Endometrium (tissue), 2 donors: Measurements from ENCODE around the gene CFAP20.
A peak's percentile ranks its signal among the peaks of the same experiment; 100 is the strongest.

Experiments used
- FAIRE-seq: peaks from 2 replicates; lab custom pipeline; 2012; peaks lifted over from hg19 to GRCh38; lab: Jason Lieb, UNC
- donor health status: control.
- donor health status: control.

CFAP20 gene

DNA sequence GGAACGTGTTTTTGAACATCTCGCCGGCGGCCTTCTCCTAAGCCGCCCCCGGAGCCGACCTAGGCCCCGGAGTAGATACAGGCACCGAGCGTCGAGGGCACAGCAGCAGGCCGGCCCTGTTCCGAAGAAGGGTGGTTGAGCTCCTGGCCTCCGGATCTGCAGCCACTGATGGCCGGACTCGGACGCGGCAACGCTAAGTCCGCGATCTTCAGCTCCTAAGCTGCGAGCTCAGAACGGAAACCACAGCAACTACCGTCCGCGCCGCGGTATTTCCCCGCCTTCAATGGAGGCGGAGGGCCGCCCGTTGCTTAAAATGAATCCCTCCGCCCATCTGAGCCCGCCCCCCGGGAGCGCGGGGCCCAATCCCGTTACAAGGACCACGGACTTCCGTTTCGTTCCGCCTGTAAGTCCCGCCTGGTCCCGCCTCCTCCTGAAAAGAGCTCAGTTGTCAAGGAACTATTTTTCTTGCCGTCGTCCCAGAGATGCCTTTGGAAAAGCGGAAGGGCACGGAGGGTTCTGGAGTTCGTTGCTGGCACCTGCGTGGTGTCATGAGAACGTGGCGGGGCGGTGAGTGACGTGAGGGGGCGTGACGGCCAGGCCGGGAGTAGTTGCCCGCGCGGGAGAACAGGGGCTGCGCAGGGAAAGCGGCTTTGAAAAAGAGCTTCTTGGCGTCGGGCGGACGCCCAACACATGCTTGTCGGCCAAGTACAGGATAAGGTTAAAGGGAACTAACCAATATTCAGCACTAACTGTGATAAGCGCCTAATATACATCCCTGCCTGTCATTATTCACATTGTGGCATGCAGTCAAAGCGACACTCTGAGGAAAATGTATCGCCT, at the start of gene CFAP20:
TSS of gene CFAP20 (minus strand) at position 285 of the 840 bp plus-strand sequence. CDS start at position 19, 266 bp downstream.
- FAIRE-seq, result peak; percentile 98

DNA sequence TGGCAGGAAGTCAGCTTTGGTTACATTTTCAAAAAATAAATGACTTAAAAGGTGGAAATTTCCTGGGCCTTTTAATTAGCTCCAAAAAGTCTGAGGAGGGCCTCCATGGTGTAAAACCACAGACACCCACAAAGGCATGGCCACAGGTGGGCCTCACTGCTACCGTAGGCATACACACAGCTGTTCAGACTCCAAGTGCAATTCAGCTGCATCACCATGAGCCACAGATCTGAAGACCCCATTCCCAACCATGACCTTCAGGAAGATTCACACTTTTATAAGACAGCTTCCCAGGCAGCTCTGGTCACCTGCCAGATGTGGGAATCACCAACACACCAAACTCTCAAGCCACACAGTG, 48.2 kb upstream of the CFAP20 start:
- FAIRE-seq, result no peak

DNA sequence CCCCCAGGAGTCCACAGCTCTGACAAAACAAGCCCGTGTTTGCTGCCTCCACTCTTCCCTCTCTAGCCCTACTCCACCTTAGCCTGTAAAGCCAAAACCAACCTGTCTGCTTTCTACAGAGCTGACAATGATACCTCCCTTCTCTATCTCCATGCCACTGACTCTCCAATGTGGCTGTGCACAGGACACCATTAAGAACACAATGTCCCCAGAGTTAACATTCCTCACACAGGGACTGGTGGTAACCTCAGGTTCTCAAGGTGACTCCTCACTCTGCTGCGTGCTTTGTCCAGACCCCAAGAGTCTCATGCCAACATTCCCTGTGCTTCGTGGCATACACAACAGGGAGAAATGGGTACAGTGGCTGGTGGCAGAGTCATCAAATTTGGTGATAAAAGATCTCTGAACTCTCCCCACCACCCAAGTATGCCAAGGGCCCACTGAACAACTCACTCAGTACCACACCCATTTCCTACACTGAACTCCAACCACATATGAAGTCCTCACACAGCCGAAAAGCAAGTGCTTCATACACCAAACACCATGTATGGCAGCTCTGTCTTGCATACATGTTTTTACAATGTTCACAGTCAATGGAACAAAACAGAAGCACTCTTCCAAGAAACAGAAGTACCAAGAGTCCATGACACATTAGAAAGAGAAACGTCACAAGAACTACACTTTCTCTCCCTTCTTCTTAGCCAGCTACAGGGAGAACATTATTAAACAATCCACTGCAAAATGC, 47.6 kb upstream of the CFAP20 start:
- no peak for FAIRE-seq

DNA sequence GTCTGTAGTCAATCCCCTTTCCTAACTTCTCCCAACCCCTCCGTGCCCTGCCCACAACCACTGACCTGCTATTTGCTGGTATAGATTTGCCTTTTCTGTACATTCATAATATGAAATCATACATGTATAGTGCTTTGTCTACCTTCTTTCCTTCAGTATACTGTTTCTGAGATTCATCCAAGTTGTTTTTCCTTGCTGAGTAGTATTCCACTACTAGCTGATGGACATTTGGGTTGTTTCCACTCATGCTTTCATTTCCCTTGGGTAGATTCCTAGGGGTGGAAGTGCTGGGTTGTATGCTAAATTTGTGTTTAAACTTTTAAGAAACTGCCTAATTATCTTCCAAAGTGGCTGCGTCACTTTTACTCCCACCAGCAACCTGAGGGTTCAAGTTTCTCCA, 41.0 kb upstream of the CFAP20 start:
- no peak for FAIRE-seq

DNA sequence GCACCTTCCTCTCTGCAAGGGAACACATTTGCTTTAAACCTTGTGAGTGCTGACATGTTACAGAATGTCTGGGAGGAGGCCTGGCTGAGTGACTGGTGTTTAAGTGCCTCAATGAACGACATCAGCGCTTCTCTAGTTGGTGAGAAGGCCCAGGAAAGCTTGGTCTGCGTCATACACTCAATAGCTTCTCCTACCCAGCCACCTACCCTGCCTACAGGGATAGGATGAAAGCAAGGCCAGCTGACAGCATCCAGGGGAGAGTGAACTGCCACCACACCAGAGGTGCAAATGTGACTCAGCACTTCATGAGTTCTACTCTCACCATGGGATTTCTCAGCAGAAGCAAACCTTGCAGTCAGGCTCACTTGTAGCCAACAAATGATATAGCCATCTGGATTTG, 31.7 kb upstream of the CFAP20 start:
- no peak for FAIRE-seq

DNA sequence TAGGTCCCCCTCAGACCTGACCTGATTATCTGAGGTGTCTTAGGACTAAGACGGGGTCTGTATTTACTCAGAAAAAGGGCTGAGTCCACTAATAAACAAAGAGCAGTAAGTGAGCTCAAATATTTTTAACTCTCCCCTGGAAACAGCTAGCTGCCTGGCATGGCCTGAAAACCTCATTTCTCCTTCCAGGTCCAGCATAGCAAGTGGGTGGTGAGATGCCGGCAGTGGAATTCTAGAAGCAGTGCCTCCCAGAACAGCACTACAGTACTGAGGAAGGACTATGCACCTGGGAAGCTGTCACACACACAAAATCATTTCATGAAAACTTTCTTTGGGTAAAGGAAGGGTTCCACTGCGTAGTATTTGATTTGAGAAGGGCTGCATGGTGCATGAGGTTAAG, 29.5 kb upstream of the CFAP20 start:
- no peak for FAIRE-seq

DNA sequence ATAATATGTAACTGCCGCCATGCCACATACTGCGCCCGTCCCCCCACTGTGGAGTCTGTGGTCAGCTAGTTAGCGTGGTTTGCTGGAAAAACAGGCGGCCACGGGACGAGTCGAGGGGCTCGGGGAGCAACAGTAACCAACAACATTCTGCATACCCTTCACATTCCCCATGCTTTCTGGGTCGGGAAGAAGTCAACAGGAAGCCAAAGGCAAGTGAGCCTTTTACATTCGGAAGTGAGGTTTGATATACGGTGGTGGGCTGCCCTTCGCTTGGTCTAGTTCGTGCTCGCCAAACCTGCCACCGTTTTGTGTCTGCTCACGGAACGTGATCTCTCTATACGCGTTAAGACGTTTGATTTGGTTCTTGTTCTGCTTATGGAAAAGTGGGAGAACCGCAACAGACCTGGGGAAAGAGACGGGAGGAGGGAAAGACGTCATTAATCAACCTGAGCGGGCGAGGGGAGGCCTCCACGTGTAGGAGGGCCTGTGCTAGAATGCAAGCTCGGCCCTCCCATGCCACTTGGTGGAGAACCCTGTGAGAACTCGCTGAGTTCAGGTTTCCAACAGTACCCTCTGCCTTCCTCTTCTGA, 28.9 kb upstream of the CFAP20 start:
- no peak for FAIRE-seq

DNA sequence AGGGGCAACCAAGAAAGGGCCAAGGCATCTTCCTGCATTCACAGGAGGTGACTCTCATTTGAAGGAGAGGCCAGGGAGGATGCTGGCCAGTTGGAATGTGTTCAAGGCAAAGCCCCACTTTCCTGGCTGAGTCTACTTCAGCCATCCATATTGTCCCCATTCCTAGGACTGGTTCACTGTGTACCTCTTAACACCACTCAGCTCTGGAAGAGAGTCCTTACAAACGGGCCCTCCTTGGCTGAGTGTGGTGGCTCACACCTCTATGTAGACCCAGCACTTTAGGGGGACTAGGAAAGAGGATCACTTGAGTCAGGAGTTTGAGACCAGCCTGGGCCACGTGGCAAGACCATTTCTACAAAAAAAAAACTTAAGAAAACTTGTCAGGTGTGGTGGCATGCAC, 28.1 kb upstream of the CFAP20 start:
- FAIRE-seq, result no peak

DNA sequence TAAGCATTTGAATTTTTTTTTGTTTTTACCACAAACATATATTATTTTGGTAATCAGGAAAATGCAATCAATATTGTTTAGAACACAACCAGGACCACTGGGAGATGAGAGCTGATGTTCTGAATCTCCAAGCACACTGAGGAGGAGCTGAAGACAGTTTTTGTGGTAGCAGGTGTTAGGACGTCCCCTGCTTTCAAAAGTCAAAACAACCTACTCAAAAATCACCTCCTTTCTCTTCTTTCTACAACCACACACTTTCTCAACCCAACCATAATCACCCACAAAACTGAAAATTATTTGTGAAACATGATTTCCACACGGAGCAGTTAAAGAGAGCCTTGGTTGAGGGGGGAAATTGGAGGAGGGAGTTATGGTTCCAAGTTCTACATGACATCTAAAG, 26.7 kb upstream of the CFAP20 start:
- no peak for FAIRE-seq

DNA sequence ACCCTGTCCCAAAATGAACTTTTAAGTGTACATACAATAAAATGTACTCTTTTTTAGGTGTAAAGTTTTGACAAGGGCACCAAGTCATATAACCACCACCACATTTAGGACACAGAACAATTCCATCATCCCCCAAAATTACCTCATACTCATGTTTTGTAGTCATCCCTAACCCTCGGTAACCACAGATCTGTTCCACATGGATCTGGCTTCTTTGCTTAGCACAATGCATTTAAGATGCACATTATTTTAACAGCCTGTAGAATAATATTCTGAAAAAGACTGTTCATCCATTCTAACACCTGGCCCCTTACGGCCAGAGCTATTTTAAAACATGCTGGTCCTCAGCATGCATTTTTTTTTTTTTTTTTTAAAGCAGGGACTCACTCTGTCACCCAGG, 25.2 kb upstream of the CFAP20 start:
- no peak for FAIRE-seq

DNA sequence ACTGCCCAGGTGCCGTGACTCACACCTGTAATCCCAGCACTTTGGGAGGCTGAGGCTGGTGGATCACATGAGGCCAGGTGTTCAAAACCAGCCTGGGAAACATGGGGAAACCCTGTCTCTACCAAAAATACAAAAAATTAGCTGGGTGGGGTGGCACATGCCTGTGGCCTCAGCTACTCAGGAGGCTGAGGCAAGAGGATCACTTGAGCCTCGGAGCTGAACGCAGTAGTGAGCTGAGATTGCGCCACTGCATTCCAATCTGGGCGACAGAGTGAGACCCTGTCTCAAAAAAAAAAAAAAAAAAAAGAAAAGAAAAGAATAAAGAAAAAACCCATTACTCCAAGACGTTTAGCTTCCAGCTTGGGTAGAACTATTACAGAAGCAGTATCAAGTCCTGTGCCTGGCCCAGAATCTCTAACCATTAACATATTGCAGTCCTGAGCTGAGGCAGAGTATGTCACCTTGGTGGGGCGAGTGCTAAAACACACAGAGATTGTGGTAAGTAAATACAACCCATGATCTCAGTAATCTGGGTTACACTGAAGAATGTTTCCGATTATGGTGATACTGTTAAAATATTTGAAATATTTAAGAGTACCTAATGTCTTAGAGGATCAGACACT, 23.2 kb upstream of the CFAP20 start:
- no peak for FAIRE-seq

DNA sequence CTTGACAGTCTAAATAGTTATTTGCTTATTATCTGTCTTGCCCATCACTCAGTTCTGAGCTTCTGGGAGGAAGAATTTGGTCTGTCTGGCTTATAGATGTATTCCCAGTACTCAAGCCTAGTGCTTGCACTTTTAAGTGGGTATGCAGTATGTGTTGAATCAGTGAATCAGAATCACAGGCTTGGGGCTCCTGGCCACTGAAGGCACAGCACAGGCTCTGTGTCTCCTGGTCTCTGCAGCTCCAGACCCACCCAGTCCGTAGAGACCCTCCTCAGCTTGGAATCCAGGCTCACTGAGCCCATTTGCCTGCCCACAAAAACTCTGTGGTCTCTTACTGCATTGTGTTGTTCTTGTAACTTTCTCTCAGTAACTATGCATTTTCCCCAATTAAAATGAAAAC, 19.3 kb upstream of the CFAP20 start:
- FAIRE-seq, result no peak

DNA sequence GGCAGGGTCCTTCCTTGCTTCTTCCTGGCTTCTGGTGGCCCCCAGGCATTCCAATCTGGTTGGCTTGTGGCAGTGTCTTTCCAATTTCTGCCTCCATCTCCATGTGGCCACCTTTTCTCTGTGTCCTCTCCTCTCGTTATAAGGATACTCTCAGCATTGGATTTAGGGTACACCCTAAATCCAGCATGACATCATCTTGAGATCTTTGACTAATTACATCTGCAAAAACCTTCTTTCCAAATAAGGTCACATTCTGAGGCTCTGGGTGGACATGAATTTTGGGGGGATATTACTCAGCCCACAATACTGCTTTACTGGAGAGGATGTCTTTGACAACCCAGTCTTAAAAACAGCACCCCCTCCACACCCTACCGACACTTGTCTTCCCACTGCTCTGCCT, 18.9 kb upstream of the CFAP20 start:
- FAIRE-seq, result no peak

DNA sequence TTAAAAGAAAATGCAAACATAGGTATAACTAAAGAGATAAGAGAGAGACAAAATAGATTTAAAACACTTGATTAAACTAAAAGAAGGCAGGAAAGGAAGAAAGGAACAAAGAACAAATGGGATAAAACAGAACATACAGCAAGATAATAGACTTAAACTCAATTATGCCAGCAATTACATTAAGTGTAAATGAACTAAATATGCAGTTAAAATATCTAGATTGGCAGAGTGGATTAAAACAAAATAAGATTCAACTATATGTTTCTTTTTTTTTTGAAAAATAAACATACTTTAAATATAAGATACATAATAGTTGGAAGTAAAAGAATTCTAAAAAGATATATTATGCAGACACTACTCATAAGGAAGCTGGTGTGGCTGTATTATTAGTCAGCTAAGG, 9.7 kb upstream of the CFAP20 start:
- no peak for FAIRE-seq

DNA sequence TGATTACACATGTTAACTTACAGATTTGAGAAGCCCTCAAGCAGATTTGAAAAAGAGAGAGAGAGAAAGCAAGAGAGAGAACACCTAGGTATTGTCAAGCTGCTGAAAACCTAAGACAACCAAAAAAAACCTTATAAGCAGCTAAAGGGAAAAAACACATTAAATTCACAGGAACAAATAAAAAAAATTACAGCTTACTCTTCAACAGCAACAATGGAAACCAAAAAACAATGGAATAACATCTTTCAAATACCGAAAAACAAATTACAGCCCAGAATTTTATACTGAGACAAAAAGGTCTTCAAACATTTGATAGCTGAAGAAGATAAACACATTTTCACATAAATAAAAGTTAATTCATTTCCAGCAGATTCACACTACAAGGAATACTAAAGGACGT, 8.4 kb upstream of the CFAP20 start:
- no peak for FAIRE-seq

DNA sequence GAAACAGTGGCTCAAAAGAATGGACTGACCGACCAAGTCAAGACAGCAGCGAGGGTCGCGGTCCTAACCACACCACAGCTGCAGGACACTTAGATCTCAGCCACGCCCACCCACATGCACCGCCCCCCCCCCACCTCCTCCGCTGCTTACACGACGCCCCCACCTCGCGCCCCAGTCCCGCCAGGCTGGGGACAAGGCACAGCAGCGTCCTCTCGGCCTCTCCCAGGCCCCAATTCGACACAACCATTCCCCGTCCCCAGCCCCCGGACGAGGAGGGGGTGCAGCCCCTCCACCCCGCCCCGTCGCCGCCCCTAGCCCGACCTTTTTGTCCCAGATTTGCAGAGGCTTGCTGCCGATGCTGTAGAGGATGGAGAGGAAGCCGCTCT, 477 bp downstream of the CFAP20 start:
- FAIRE-seq, result no peak

DNA sequence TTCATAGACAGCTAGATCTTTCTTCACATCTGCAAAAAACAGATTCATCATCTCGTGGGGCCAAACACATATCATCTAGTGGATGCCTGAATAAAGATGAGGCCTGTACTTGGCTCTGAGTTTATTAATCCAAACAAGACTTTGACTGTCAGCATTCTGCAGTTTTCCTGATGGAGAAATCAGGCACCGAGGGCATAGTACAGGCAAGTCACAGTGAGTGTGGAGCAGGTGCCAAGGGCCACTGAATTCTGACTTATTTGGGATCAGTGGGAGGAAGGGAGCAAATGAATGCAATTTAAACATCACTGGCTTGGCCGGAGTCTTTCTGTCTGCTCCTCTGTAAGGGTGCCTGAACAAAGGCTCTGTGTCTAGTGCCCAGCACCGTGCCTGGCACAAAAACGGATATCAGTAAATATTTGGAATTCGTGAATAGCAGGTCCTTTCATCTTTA, 975 bp downstream of the CFAP20 start:
- FAIRE-seq, result no peak

DNA sequence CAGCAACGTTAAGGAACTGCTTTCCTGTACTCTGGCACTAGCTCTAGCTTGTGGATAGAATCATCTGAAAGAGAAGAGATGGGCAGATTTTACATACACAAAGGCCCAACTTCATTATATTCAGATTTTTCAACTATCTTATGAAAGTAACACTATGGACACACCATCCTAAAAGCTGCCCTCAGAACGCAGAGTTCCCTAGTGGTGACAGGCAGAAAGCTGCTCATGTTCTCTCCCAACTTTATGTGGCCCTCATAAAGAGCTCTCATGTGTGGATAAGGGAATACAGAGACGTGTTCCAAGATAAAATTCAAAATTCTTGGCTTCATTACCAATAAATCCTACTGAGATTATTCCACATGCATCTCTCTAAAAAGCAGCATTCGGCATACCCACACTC, 1.5 kb downstream of the CFAP20 start:
- FAIRE-seq, result no peak

DNA sequence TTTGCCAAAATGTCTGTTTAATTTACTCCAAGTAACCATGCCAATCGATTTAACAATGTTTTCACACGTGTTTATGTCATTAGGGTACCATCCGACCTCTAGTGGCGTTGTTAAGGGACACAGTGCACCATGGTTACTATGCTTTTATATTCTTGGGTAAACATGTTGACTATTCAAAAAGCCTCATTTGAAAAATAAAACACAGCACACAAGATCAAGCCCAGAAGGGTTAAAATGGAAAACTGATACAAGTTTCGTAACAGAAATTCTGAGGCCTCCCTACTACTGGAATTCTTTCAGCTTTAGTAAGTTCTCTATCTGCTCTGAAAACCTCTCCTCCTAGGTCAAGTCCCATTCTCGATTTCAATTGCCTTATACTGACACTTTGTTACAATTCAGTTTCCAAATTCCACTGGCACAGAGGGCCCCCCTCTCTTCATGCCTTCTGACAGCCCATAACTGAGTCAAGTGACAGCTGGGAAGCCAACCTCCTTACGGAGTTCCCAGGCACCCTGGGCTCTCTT, 2.1 kb downstream of the CFAP20 start:
- FAIRE-seq, result no peak

DNA sequence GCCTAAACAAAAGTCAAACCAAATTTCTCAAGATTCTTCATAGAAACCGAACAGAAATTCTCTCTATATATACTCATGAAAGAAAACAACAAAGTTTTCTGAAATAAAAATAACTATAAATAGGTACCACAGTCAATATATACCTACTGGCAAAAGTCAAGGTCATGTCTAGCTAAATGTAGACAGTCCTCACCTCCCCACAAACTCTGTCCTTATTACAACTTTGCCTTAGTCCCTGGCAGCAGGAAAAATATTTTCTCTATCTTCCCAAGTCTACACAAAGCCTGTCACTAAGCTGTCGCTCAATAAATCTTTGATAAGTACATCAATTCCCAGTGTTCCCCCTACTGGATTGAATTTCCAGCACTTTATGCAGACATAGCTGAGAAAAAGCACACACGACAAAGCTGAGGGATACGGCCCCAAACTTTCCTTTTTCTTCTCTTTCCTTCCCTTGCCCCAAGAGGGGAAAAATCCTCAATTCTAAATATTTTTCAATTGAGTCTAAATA, 2.7 kb downstream of the CFAP20 start:
- FAIRE-seq, result no peak

DNA sequence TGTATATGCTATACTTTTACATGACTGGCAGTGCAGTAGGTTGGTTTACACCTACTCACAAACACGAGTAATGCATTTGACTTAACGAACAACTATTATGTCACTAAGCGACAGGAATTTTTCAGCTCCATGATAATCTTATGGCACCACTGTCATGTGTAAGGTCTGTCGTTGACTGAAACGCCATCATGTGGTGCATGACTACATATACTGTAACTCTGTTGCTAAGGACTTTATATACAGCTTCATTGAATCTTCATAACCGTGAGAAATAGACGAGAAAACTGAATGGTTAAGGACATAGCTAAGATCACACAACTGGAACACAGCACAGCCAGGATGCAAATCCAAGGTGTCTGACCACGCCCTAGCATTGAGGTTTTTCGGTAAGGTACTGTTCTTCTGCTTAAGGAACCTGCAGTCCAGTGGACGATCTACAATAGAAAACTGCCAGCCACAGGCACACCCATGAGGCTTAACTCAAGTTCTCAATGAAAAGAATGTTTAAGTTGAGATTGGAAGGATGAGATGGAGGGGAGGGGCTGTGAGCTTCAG, 3.3 kb downstream of the CFAP20 start:
- no peak for FAIRE-seq

DNA sequence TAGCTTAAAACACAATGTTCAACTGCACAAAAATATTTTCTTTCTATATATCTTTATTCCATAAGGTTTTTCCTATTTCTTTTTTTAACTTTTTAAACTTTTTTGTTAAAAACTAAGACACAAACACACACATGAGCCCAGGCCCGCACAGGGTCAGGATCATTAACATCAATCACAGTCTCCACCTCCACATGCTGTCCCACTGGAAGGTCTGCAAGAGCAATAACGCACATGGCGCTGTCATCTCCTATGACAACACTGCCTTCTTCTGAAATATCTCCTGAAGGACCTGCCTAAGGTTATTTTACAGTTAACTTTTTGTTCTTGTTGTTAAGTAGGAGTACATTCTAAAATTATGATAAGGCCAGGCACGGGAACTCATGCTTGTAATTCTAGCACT, 4.1 kb downstream of the CFAP20 start:
- FAIRE-seq, result no peak
